ENCODE data around the gene TEX13C. TPM values are rescaled to one million over a fixed set of nuclear protein-coding genes. Genes with fewer than 3 reads are reported as not detected.

Gene TEX13C
- total RNA-seq, 1 donor from 2014 or later: not detected

DNA sequence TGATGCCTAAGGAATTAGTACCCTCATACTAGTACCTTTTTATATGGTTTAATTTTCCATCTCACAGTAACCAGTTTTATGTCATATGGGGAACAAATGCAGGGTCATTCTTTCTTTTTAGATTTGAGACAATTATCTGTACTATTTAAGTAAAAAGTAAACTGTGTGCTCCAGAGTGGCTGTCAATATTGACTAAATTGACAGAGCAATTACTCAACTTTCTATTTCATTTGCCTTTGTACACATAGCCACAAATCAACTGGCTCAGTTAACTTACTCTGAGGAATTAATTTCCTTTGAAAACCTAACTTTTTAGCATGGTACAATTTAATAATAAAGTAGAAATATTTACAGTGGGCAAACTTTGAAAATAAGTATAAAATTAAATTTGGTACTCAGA is 28.5 kb upstream of the TEX13C start:
- no peaks in the 10 kb centered on the region for H3K36me3 Mint-ChIP-seq (ENCODE audit: low read depth)
- TF ChIP-seq, protein P1, sequence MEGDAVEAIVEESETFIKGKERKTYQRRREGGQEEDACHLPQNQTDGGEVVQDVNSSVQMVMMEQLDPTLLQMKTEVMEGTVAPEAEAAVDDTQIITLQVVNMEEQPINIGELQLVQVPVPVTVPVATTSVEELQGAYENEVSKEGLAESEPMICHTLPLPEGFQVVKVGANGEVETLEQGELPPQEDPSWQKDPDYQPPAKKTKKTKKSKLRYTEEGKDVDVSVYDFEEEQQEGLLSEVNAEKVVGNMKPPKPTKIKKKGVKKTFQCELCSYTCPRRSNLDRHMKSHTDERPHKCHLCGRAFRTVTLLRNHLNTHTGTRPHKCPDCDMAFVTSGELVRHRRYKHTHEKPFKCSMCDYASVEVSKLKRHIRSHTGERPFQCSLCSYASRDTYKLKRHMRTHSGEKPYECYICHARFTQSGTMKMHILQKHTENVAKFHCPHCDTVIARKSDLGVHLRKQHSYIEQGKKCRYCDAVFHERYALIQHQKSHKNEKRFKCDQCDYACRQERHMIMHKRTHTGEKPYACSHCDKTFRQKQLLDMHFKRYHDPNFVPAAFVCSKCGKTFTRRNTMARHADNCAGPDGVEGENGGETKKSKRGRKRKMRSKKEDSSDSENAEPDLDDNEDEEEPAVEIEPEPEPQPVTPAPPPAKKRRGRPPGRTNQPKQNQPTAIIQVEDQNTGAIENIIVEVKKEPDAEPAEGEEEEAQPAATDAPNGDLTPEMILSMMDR (conservative IDR thresholded peaks at IDR 0.05): no peak
- no peak overlapping the region for H3K27ac Mint-ChIP-seq (ENCODE audit: unreplicated experiment)
- H3K4me3 Mint-ChIP-seq: no peak overlapping the region
- no peaks in the 10 kb centered on the region for H3K27me3 Mint-ChIP-seq (ENCODE audit: low read depth)
- DNase-seq (ENCODE audit: low read depth, low spot score): no peak
- no peaks in the 10 kb centered on the region for H3K9me3 Mint-ChIP-seq
- H3K4me1 Mint-ChIP-seq: no peaks in the 10 kb centered on the region

DNA sequence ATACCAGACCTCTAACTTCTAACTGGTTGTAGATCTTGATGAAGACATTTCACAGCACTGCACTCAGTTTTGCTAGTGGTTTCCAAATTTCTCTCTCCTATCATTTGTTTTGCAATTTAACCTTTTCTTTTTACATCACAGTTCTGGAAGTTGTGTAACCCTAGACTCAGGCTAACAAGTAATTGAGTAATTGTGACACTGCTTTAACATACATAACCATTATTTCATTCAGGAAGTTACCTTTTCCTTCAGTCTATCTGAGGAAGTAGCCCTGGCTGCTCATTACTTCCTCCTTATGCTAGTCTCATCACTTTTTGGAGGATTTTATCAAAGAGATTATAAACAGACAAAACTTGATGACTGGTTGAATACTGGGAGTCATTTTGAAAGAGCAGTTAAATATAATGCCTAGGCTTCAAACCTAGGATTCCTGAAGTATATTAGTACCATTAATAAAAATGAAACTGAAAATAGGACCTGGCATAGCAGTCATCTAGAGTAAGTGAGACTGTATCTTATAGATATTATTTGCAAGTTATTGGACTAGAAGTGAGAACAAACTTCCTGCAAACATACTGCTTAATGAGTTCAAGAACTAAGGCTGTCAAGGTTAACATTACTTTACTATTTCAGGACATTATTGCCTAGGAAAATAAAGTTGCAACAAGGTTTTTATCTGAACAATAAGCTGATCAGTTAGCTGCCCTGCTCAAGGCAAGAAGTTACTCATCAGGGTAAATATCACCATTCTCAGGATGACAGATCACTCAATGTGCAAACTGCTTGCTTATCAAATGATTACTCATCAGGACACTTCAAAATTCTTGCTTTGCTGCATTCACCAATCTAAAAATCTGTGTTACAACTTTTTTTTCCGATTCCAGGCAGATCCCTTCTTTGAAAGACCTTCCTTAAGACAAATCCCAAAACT is 25.6 kb upstream of the TEX13C start:
- TF ChIP-seq, protein P1 (conservative IDR thresholded peaks at IDR 0.05): no peak
- H3K27me3 Mint-ChIP-seq (ENCODE audit: low read depth): no peaks in the 10 kb centered on the region
- DNase-seq (ENCODE audit: low read depth, low spot score): no peak
- no peaks in the 10 kb centered on the region for H3K36me3 Mint-ChIP-seq (ENCODE audit: low read depth)
- no peak overlapping the region for H3K27ac Mint-ChIP-seq (ENCODE audit: unreplicated experiment)
- no peak overlapping the region for H3K4me3 Mint-ChIP-seq
- H3K4me1 Mint-ChIP-seq: no peaks in the 10 kb centered on the region
- no peaks in the 10 kb centered on the region for H3K9me3 Mint-ChIP-seq

DNA sequence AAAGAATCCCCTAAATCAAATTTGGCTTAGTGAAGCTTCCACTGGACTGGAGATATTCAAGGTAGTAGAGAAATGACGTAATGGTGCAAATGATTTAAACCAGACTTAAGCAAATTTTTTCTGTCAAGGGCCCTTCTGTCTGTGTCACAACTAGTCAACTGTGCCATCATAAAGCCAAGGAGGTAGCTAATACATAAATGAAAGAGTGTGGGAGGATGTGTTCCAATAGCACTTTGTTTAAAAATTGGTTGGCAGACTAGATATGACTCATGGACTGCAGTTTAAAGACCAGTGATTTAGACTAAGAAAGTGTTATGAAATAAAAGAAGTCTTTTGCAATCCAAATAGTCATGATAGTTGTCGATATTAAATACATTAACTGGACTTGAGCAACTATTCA is 24.3 kb upstream of the TEX13C start:
- Mint-ChIP-seq H3K27ac (ENCODE audit: unreplicated experiment) (no peak overlapping the region), H3K4me1 (no peaks in the 10 kb centered on the region), H3K36me3 (ENCODE audit: low read depth) (no peaks in the 10 kb centered on the region), H3K27me3 (ENCODE audit: low read depth) (no peaks in the 10 kb centered on the region), H3K4me3 (no peak overlapping the region), H3K9me3 (no peaks in the 10 kb centered on the region)
- DNase-seq (ENCODE audit: low read depth, low spot score): no peak
- TF ChIP-seq, protein P1 (conservative IDR thresholded peaks at IDR 0.05): no peak

DNA sequence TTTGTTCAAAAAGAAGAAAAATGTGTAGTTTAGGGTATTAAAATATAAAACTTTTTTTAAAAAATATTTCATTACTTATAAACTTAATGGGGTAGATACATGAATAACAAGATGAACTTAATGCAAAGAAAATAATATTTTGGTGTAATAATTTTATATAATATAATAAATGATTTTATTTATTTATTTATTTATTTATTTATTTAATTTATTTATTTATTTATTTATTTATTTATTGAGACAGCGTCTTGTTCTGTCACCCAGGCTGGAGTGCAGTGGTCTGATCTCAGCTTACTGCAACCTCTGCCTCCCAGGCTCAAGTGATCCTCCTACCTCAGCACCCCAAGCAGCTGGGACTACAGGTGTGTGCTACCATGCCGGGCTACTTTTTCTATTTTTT is 20.8 kb upstream of the TEX13C start:
- TF ChIP-seq, protein P1 (conservative IDR thresholded peaks at IDR 0.05): no peak
- H3K4me3 Mint-ChIP-seq: no peak overlapping the region
- H3K27me3 Mint-ChIP-seq (ENCODE audit: low read depth): no peaks in the 10 kb centered on the region
- no peak overlapping the region for H3K27ac Mint-ChIP-seq (ENCODE audit: unreplicated experiment)
- DNase-seq (ENCODE audit: low read depth, low spot score): no peak
- no peaks in the 10 kb centered on the region for H3K36me3 Mint-ChIP-seq (ENCODE audit: low read depth)
- no peaks in the 10 kb centered on the region for H3K4me1 Mint-ChIP-seq
- no peaks in the 10 kb centered on the region for H3K9me3 Mint-ChIP-seq

DNA sequence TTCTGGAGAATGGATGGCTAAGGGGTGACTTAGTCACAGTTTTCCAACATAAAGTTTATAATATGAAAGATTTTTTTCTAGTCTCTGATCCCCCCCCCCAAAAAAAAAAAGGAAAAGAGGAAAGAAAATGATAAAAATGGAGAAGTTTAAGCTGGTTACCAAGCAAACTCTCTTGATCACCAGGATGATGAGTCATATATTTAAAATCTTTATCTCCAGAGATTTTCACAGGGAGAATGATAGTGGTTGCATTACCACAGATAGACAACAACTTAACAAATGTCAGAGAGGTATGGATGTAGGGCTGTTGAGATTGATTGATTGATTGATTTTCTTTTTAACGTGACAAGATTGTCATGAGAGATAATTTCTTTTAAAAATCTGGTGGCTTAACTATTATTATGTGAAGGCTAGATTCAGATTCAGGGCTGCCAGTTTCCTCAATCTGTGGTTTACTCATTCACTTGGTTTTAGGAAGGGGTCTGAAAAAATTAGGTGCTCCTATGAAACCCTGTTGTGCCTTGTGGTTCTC is 13.3 kb upstream of the TEX13C start:
- Mint-ChIP-seq H3K4me1 (no peaks in the 10 kb centered on the region), H3K27me3 (ENCODE audit: low read depth) (no peaks in the 10 kb centered on the region), H3K4me3 (no peak overlapping the region), H3K36me3 (ENCODE audit: low read depth) (no peaks in the 10 kb centered on the region), H3K27ac (ENCODE audit: unreplicated experiment) (no peak overlapping the region), H3K9me3 (peaks cover 3% of the 10 kb centered on the region)
- TF ChIP-seq, protein P1 (conservative IDR thresholded peaks at IDR 0.05): no peak
- no peak for DNase-seq (ENCODE audit: low read depth, low spot score)

Measured in neural crest cell (in vitro differentiated cells).